Measurements from ENCODE around the gene IQCB1.
"Not testable (repeated sequence)": the region's sequence is repeated elsewhere in the genome, so short reads cannot be mapped to it uniquely, and the experiment has no call there.

The IQCB1 gene

GRCh38 chr3:121803771-121804320 is 31.0 kb downstream of the IQCB1 start:
- DNase-seq (ENCODE audit: low spot score): no peak

- no peak for DNase-seq (ENCODE audit: low spot score)
These were observed 34.0 kb downstream of the IQCB1 start for GRCh38 chr3:121800906-121801305.

- no peak for DNase-seq (ENCODE audit: low spot score)
These were observed 37.9 kb downstream of the IQCB1 start for GRCh38 chr3:121796970-121797369.

- DNase-seq (ENCODE audit: low spot score): no peak
These were observed 40.4 kb downstream of the IQCB1 start for GRCh38 chr3:121794264-121794983.

- no peak for DNase-seq (ENCODE audit: low spot score)
These were observed 41.8 kb downstream of the IQCB1 start for GRCh38 chr3:121793078-121793477.

GRCh38 chr3:121786485-121786884 is 48.4 kb downstream of the IQCB1 start:
- DNase-seq (ENCODE audit: low spot score): no peak

- not testable (repeated sequence) for DNase-seq (ENCODE audit: low spot score)
These were observed 52.1 kb downstream of the IQCB1 start for GRCh38 chr3:121782784-121783183.

GRCh38 chr3:121781611-121782010 is 53.2 kb downstream of the IQCB1 start:
- DNase-seq (ENCODE audit: low spot score): no peak

- DNase-seq (ENCODE audit: low spot score): not testable (repeated sequence)
These were observed 59.8 kb downstream of the IQCB1 start for GRCh38 chr3:121775095-121775494.

- no peak for DNase-seq (ENCODE audit: low spot score)
These were observed 65.6 kb downstream of the IQCB1 start for GRCh38 chr3:121769246-121769645.

GRCh38 chr3:121768452-121768851 is 66.4 kb downstream of the IQCB1 start:
- no peak for DNase-seq (ENCODE audit: low spot score)

GRCh38 chr3:121759541-121760202 is 75.2 kb downstream of the IQCB1 start:
- no peak for DNase-seq (ENCODE audit: low spot score)

GRCh38 chr3:121758727-121759450 is 76.0 kb downstream of the IQCB1 start:
- DNase-seq (ENCODE audit: low spot score): no peak

- DNase-seq (ENCODE audit: low spot score): no peak
These were observed 76.9 kb downstream of the IQCB1 start for GRCh38 chr3:121757812-121758545.

GRCh38 chr3:121757087-121757811 is 77.6 kb downstream of the IQCB1 start:
- DNase-seq (ENCODE audit: low spot score): no peak

GRCh38 chr3:121752772-121753171 is 82.1 kb downstream of the IQCB1 start:
- no peak for DNase-seq (ENCODE audit: low spot score)

GRCh38 chr3:121752261-121752660 is 82.6 kb downstream of the IQCB1 start:
- no peak for DNase-seq (ENCODE audit: low spot score)

GRCh38 chr3:121750087-121750415 is 84.8 kb downstream of the IQCB1 start:
- no peak for DNase-seq (ENCODE audit: low spot score)

GRCh38 chr3:121749276-121750086 is 85.4 kb downstream of the IQCB1 start, which contains the start of gene GOLGB1:
Gene GOLGB1, minus strand, starts transcription at chr3:121749741. Its CDS starts 18,770 bp downstream, at chr3:121730971.
- DNase-seq (ENCODE audit: low spot score): peak; percentile 100

- peak; percentile 63 for DNase-seq (ENCODE audit: low spot score)
These were observed 86.1 kb downstream of the IQCB1 start for GRCh38 chr3:121748680-121749275.
